ENCODE data around the gene EIF4EBP3.

EIF4EBP3 gene

GRCh38 chr5:140557136-140557805 lies 9.8 kb downstream of the EIF4EBP3 start, which contains the start of gene SRA1:
TSS of gene SRA1 (minus strand) at chr5:140557473. CDS start at chr5:140557452, 21 bp downstream.
- peak; percentile 71 for DNase-seq

DNA sequence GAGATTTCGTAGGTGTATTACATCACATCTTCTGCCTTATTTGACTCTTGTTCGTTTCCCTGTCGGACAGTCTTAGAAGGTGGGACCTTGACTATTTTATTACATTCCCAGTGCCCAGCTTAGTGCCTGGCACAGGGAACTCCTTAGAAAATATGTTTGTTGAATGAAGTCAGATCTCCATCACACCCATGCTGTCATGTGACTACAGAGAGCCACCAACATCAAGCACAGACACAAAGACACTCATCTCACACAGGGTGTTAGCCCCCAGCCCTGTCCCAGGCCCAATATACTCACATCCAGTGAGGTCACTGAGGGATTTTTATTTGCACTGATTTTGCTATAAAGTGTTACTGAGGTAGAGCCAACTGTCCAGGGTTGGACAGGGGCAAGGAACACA lies 10.5 kb downstream of the EIF4EBP3 start:
- no peak for DNase-seq

- no peak for DNase-seq
These were observed 11.1 kb downstream of the EIF4EBP3 start for GRCh38 chr5:140558542-140558941.

GRCh38 chr5:140560227-140560626 lies 12.8 kb downstream of the EIF4EBP3 start:
- DNase-seq, result no peak

DNA sequence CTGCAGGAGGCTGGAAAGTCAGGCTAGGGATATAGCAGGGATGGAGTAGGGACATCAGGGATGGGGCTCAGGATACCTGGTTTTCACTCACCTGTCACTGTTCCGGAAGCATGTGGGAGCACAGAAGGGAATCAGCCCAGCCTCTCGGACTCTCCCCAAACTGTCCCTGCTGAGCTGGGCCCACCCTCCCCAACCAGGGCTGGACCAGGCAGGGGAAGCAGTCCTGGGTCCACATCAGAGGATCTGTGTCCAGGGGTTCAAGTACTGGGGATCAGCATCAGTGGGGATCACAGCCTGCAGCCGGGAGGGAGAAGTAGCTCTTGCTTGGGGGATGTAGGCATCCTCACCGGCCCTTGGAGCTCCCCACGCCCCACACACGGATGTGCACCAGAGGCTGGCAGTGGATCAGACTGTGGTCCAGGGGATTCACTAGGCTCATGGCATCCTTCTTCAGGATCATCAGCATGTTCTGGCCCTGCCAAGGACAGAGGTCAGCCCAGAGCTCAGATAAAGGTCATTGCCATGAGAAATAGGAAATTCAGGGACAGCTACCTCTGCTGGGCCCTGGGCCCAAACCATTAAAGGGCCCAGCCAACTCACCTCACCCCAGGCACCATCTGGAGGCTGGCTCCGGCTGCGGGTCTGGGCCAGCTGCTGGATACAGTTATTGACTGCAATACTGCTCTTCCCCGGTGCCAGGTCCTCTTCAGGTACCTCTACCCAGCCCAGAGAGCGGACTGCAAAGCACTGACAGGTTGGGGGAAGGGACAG lies 14.5 kb downstream of the EIF4EBP3 start:
- no peak for DNase-seq

- no peak for DNase-seq
These were observed 16.1 kb downstream of the EIF4EBP3 start for GRCh38 chr5:140563596-140563995.

- DNase-seq, result peak; percentile 95
These were observed 16.9 kb downstream of the EIF4EBP3 start, which contains the start of the genes APBB3 and SLC35A4 for GRCh38 chr5:140564196-140565023. TSS of gene APBB3 (minus strand) at chr5:140564598. CDS start at chr5:140564245, 353 bp downstream. TSS of gene SLC35A4 (plus strand) at chr5:140564828. CDS start at chr5:140567170, 2,342 bp downstream.

GRCh38 chr5:140565024-140565779 lies 17.7 kb downstream of the EIF4EBP3 start:
- DNase-seq, result no peak

GRCh38 chr5:140565780-140566095 lies 18.3 kb downstream of the EIF4EBP3 start:
- no peak for DNase-seq

- DNase-seq, result no peak
These were observed 19.2 kb downstream of the EIF4EBP3 start for GRCh38 chr5:140566665-140567064.

GRCh38 chr5:140567136-140567818 lies 19.8 kb downstream of the EIF4EBP3 start:
- no peak for DNase-seq

GRCh38 chr5:140567871-140568270 lies 20.4 kb downstream of the EIF4EBP3 start:
- no peak for DNase-seq

DNA sequence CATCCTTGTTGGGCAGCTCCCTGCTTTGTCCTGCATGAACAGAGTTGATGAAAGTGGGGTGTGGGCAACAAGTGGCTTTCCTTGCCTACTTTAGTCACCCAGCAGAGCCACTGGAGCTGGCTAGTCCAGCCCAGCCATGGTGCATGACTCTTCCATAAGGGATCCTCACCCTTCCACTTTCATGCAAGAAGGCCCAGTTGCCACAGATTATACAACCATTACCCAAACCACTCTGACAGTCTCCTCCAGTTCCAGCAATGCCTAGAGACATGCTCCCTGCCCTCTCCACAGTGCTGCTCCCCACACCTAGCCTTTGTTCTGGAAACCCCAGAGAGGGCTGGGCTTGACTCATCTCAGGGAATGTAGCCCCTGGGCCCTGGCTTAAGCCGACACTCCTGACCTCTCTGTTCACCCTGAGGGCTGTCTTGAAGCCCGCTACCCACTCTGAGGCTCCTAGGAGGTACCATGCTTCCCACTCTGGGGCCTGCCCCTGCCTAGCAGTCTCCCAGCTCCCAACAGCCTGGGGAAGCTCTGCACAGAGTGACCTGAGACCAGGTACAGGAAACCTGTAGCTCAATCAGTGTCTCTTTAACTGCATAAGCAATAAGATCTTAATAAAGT lies 21.1 kb downstream of the EIF4EBP3 start:
- DNase-seq, result no peak

GRCh38 chr5:140569197-140569596 lies 21.7 kb downstream of the EIF4EBP3 start:
- DNase-seq, result no peak

GRCh38 chr5:140570058-140570457 lies 22.6 kb downstream of the EIF4EBP3 start:
- DNase-seq, result no peak

DNA sequence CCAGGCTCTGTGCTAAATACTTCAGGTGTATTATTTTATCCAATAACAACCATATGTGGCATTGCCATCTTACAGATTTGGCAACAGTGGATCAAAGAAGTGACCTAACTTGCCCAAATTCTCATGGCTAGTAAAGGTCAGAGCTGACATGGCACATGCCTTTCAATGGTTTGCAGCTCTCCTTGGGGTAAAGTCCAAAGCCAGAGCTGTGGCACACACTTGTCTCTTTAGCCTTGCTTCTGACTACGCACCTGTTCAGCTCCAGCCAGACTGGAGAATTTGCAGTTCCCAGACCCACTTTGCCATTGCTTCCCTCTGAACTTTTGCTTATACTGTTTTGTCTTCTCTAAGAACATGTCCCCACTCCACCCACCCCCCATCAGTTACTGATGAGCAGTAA lies 23.0 kb downstream of the EIF4EBP3 start:
- DNase-seq, result no peak

DNA sequence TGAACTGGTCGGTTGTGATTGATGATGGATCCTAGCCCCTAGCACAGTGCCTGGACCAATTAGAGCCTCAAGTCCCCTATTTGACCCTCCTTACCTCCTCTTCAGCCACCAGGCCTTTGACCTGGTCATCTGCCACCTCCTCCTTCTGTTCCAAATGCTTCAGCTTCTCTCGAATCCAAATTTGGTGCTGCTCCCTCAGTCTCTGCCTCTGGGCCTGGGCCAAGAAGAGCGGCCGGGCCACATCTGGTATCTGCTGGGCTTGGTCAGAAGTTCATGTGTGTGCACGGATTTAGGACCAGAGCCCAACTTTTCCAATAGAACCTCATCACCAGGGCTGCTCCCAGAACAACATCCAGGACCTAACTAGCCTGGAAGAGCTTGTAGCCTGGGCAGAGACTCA lies 23.6 kb downstream of the EIF4EBP3 start:
- DNase-seq, result no peak

GRCh38 chr5:140573683-140574082 lies 26.2 kb downstream of the EIF4EBP3 start:
- DNase-seq, result no peak

DNA sequence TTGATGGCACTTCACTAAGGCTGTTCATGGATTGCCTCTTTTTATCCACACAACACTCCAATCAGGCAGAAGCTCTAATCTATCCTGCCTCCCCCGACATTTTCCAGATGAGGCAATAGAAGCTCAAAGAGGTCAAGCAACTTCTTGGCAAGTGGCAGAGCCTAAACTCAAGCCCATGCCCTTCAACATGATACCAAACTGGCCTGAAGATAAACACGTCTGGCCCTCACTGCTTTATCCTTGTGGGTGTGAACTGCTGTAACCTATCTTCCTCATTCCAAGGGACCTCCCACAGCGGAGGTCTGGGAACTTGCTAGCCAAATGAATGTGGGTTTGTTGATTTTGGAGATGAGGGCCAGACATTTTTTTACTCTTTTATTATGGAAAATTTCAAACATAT lies 26.7 kb downstream of the EIF4EBP3 start:
- no peak for DNase-seq

DNA sequence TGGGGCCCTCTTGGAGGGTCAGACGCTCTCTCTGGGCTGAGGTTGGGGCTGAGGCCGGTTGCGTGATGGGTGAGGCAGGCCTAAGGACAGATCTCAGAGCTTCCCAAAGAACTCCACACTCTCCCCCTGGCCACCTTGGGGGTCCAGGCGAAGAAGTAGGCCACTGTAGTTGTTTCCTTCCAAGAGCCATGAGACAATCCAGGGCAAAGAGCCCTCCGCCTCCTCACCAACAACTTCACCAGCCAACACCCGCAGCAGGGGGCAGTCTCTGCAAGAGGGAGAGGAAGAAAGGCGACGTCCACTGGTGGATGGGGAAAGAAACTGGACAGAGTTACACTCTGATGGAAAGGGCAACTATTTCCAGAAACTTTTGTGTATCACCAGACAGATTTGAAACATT lies 27.8 kb downstream of the EIF4EBP3 start:
- DNase-seq, result no peak

- no peak for DNase-seq
These were observed 29.3 kb downstream of the EIF4EBP3 start for GRCh38 chr5:140576776-140577201.
